Measurements from ENCODE around the gene TGFBRAP1.

- TF ChIP-seq EZH2 (IDR thresholded peaks at IDR 0.05; ENCODE audit: low read length, unreplicated experiment) (no peak), CTCF (conservative IDR thresholded peaks at IDR 0.05; ENCODE audit: low read depth, low read length) (no peak)
These were observed 32.3 kb downstream of the TGFBRAP1 start for GRCh38 chr2:105297216-105297615.

Data from PC-3 (cell line).